Lower leg skin (tissue), 3 donors: ENCODE data around the gene HRG.

Source experiments
- POLR2A ChIP-seq, 2 donors: fragments of 450-650 bp; IDR thresholded peaks; one replicate each; pipeline ENCODE4 v1.6.1; 2016 to 2017; ENCODE audit warnings: antibody characterized with exemption in 2 of 2, mild to moderate bottlenecking in 1 of 2, moderate library complexity in 1 of 2
- TF ChIP-seq, protein P1 (sequence below), 3 donors: fragments of 450-650 bp; IDR thresholded peaks; one replicate each; pipeline ENCODE4 v1.5.1; 2016; ENCODE audit warnings: antibody characterized with exemption in 3 of 3, mild to moderate bottlenecking in 3 of 3, moderate library complexity in 2 of 3

- TF ChIP-seq POLR2A (IDR thresholded peaks at IDR 0.05) = no peak
- TF ChIP-seq, protein P1, sequence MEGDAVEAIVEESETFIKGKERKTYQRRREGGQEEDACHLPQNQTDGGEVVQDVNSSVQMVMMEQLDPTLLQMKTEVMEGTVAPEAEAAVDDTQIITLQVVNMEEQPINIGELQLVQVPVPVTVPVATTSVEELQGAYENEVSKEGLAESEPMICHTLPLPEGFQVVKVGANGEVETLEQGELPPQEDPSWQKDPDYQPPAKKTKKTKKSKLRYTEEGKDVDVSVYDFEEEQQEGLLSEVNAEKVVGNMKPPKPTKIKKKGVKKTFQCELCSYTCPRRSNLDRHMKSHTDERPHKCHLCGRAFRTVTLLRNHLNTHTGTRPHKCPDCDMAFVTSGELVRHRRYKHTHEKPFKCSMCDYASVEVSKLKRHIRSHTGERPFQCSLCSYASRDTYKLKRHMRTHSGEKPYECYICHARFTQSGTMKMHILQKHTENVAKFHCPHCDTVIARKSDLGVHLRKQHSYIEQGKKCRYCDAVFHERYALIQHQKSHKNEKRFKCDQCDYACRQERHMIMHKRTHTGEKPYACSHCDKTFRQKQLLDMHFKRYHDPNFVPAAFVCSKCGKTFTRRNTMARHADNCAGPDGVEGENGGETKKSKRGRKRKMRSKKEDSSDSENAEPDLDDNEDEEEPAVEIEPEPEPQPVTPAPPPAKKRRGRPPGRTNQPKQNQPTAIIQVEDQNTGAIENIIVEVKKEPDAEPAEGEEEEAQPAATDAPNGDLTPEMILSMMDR (IDR thresholded peaks at IDR 0.05) = no peak
Measured at GRCh38 chr3:186696522-186696921, 30.7 kb downstream of the HRG start.
